ENCODE measurements around the gene DUSP1. TPM values are rescaled to one million over a fixed set of nuclear protein-coding genes. Genes with fewer than 3 reads are reported as not detected.
"Not testable (repeated sequence)": the region's sequence is repeated elsewhere in the genome, so short reads cannot be mapped to it uniquely, and the experiment has no call there.

Gene DUSP1
- total RNA-seq, 1 experiment from 2014 or later = 38.1 TPM

DNA sequence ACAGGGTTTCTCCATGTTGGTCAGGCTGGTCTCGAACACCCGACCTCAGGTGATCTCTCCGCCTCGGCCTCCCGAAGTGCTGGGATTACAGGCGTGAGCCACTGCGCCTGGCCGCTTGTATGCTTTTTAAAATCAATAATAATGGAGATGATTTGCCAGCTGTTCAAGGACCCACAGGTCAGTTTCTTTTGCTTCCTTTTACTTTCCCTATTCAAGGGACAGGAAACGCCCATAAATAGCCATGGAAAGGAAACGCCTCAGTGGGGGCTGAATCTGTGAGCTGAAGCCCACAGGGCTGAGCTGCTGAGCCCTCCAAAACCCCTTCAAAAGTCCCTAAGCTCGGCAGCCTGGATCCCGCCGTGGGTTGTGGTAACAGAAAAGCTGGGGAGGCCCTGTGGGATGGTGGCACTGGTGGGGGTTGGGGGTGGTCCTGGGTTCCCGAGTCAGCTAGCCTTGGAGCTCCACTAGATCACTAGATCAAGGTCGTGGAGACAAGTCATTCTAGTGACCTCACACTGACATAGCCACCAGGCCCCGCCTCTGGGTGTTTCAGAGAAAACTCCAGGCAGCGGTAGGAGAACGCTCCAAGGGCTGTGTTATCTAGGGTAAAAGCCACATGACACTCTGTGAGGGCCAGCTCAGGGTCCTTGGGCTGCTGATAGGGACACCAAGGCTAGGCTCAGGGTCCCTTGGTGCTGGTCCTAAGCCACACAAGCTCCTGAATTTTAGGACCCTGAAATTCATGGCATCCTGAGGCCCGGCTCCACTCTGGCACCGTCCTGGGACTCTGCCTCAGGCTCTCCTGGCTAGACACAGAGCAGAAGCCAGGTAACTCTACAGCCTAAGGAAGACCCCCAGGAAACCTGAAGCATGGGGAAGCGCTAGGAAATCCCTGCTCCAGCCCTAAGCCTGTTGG is 18.0 kb upstream of the DUSP1 start:
- Mint-ChIP-seq H3K4me1 (ENCODE audit: low read depth, unreplicated experiment) (peaks cover 7% of the 10 kb centered on the region), H3K4me3 (ENCODE audit: low read depth, unreplicated experiment) (no peak overlapping the region), H3K27ac (ENCODE audit: unreplicated experiment) (no peak overlapping the region), H3K36me3 (ENCODE audit: insufficient read depth, unreplicated experiment) (no peaks in the 10 kb centered on the region), H3K9me3 (ENCODE audit: low read depth, unreplicated experiment) (no peaks in the 10 kb centered on the region), H3K27me3 (ENCODE audit: unreplicated experiment) (no peaks in the 10 kb centered on the region)
- intact Hi-C loops (cut with micrococcal nuclease; ENCODE audit: unreplicated experiment) = no loop called here
- DNase-seq = no peak
- no TSS peak for BruUV-seq (replicated peaks)
- TF ChIP-seq, protein P1, sequence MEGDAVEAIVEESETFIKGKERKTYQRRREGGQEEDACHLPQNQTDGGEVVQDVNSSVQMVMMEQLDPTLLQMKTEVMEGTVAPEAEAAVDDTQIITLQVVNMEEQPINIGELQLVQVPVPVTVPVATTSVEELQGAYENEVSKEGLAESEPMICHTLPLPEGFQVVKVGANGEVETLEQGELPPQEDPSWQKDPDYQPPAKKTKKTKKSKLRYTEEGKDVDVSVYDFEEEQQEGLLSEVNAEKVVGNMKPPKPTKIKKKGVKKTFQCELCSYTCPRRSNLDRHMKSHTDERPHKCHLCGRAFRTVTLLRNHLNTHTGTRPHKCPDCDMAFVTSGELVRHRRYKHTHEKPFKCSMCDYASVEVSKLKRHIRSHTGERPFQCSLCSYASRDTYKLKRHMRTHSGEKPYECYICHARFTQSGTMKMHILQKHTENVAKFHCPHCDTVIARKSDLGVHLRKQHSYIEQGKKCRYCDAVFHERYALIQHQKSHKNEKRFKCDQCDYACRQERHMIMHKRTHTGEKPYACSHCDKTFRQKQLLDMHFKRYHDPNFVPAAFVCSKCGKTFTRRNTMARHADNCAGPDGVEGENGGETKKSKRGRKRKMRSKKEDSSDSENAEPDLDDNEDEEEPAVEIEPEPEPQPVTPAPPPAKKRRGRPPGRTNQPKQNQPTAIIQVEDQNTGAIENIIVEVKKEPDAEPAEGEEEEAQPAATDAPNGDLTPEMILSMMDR (IDR thresholded peaks at IDR 0.05; ENCODE audit: unreplicated experiment) = no peak
- CTCF ChIA-PET = interaction anchor here (1.8 kb wide), 1 partner anchor 10 kb away, joined by 7 read pairs; no protein-coding TSS in a partner anchor

DNA sequence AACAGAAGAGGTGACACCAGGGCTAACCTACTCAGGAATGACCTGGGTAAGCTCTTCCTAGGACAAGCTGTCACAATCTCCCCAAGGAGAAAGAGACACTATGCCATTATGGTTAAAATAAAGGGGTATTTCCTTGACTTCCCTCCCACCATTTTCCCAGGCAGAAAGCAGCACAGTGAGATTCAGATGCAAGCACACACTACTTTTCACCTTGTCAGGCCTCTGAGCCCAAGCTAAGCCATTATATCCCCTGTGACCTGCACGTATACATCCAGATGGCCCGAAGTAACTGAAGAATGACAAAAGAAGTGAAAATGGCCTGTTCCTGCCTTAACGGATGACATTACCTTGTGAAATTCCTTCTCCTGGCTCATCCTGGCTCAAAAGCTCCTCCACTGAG is 16.5 kb upstream of the DUSP1 start:
- H3K36me3 Mint-ChIP-seq (ENCODE audit: insufficient read depth, unreplicated experiment); H3K27ac Mint-ChIP-seq (ENCODE audit: unreplicated experiment); H3K9me3 Mint-ChIP-seq (ENCODE audit: low read depth, unreplicated experiment); H3K4me1 Mint-ChIP-seq (ENCODE audit: low read depth, unreplicated experiment); intact Hi-C loops (cut with micrococcal nuclease; ENCODE audit: unreplicated experiment); BruUV-seq (replicated peaks); H3K27me3 Mint-ChIP-seq (ENCODE audit: unreplicated experiment); H3K4me3 Mint-ChIP-seq (ENCODE audit: low read depth, unreplicated experiment); DNase-seq: not testable (repeated sequence)
- CTCF ChIA-PET = interaction anchor here (1.8 kb wide), 1 partner anchor 9 kb away, joined by 7 read pairs; no protein-coding TSS in a partner anchor

DNA sequence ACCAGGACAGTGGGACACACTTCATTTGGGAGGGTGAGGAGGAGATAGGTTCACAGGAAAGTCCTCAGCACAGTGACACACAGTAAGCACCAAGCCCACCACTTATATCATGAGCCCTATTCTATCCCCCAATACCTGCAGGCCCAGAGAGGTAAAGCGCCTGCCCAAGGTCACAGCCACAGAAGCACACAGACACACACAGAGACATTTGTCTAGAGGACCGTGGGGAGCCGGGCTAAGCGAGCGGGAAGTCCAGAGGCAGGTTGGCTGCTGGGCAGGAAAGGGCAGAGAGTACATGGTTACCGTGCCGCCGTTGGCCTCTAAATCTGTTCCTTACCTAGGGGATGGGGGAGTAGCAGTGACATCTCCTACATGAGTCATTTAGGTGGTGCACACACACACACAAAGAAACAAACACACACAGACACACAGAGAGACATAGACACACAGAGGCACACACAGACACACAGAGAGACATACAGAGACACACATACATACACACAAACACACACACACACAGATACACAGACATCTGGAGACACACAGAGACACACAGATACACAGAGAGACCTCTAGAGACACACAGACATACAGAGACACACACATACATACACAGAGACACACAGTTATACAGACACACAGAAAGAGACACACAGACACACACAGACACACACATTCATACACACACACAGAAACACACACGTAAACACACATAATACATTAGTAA is 15.9 kb upstream of the DUSP1 start:
- Mint-ChIP-seq H3K27me3 (ENCODE audit: unreplicated experiment) (no peaks in the 10 kb centered on the region), H3K36me3 (ENCODE audit: insufficient read depth, unreplicated experiment) (no peaks in the 10 kb centered on the region), H3K9me3 (ENCODE audit: low read depth, unreplicated experiment) (no peaks in the 10 kb centered on the region), H3K27ac (ENCODE audit: unreplicated experiment) (no peak overlapping the region), H3K4me3 (ENCODE audit: low read depth, unreplicated experiment) (no peak overlapping the region), H3K4me1 (ENCODE audit: low read depth, unreplicated experiment) (peaks cover under 1% of the 10 kb centered on the region)
- no peak for DNase-seq
- BruUV-seq (replicated peaks) = no TSS peak
- CTCF ChIA-PET = no interaction called here
- intact Hi-C loops (cut with micrococcal nuclease; ENCODE audit: unreplicated experiment) = no loop called here
- TF ChIP-seq, protein P1 (IDR thresholded peaks at IDR 0.05; ENCODE audit: unreplicated experiment) = no peak

DNA sequence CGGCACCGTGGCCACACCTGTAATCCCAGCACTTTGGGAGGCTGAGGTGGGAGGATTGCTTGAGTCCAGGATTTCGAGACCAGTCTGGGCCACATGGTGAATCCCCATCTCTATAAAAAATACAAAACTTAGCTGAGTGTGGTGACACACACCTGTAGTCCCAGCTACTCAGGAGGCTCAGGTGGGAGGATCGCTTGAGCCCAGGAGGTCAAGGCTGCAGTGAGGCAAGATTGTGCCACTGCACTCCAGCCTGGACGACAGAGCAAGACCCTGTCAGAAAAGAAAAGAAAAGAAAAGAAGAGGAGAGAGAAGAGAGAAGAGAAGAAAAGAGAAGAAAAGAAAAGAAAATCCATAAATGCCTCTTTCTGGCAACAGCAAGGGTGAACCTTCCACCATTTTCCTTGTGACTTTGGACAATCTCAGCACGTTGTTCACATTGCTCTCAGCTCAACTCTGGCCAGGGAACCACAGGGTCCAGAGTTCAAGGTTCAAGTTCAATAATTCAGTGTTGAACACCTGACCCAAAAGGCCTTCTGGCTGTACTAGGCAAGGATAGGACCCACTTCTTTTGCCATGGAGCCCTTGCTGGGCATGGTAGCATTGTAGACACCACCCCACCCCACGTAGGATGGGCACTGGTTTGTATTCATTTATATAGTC is 14.6 kb upstream of the DUSP1 start:
- no peaks in the 10 kb centered on the region for H3K9me3 Mint-ChIP-seq (ENCODE audit: low read depth, unreplicated experiment)
- CTCF ChIA-PET = interaction anchor here (0.7 to 1.1 kb wide), 2 partner anchors 13 to 389 kb away, joined by 4 to 6 read pairs; no protein-coding TSS in a partner anchor
- no TSS peak for BruUV-seq (replicated peaks)
- no peaks in the 10 kb centered on the region for H3K36me3 Mint-ChIP-seq (ENCODE audit: insufficient read depth, unreplicated experiment)
- intact Hi-C loops (cut with micrococcal nuclease; ENCODE audit: unreplicated experiment) = no loop called here
- H3K4me1 Mint-ChIP-seq (ENCODE audit: low read depth, unreplicated experiment) = peaks cover 7% of the 10 kb centered on the region
- H3K27ac Mint-ChIP-seq (ENCODE audit: unreplicated experiment) = no peak overlapping the region
- no peaks in the 10 kb centered on the region for H3K27me3 Mint-ChIP-seq (ENCODE audit: unreplicated experiment)
- TF ChIP-seq, protein P1 (IDR thresholded peaks at IDR 0.05; ENCODE audit: unreplicated experiment) = no peak
- DNase-seq = no peak
- no peak overlapping the region for H3K4me3 Mint-ChIP-seq (ENCODE audit: low read depth, unreplicated experiment)

DNA sequence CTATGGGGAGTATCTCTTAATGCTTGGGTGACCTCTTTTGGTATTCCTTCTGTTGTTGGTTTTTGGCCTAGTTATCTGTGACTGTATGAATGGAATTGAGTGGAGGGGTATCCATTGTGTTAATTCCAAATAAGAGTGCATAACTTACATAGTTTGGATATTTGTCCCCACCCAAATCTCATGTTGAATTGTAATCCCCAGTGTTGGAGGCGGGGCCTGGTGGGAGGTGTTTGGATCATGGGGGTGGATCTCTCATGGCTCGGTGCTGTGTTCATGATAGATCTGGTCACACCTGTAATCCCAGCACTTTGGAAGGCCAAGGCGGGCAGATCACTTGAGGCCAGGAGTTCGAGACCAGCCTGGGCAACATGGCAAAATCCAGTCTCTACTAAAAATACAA is 13.2 kb upstream of the DUSP1 start:
- H3K9me3 Mint-ChIP-seq (ENCODE audit: low read depth, unreplicated experiment); H3K27me3 Mint-ChIP-seq (ENCODE audit: unreplicated experiment); H3K36me3 Mint-ChIP-seq (ENCODE audit: insufficient read depth, unreplicated experiment); DNase-seq; BruUV-seq (replicated peaks); H3K4me1 Mint-ChIP-seq (ENCODE audit: low read depth, unreplicated experiment); H3K4me3 Mint-ChIP-seq (ENCODE audit: low read depth, unreplicated experiment); H3K27ac Mint-ChIP-seq (ENCODE audit: unreplicated experiment); intact Hi-C loops (cut with micrococcal nuclease; ENCODE audit: unreplicated experiment): not testable (repeated sequence)
- CTCF ChIA-PET = interaction anchor here (0.8 kb wide), 1 partner anchor 13 kb away, joined by 4 read pairs; the partner anchor contains the start of gene DUSP1

DNA sequence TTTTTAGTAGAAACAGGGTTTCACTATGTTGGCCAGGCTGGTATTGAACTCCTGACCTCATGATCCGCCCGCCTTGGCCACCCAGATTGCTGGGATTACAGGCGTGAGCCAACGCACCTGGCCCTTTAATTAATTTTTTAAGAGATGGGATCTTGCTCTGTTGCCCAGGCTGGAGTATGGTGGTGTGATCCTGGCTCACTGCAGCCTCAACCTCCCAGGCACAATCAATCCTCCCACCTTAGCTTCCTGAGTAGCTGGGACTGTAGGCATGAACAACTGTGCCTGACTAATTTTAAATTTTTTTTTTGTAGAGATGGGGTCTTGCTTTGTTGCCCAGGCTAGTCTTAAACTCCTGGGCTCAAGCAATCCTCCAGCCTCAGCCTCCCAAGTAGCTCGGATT is 12.3 kb upstream of the DUSP1 start:
- BruUV-seq (replicated peaks); DNase-seq; H3K36me3 Mint-ChIP-seq (ENCODE audit: insufficient read depth, unreplicated experiment); H3K4me3 Mint-ChIP-seq (ENCODE audit: low read depth, unreplicated experiment); H3K27ac Mint-ChIP-seq (ENCODE audit: unreplicated experiment); H3K27me3 Mint-ChIP-seq (ENCODE audit: unreplicated experiment); H3K9me3 Mint-ChIP-seq (ENCODE audit: low read depth, unreplicated experiment): not testable (repeated sequence)
- H3K4me1 Mint-ChIP-seq (ENCODE audit: low read depth, unreplicated experiment) = peaks cover 15% of the 10 kb centered on the region
- CTCF ChIA-PET = interaction anchor here (0.8 to 1.3 kb wide), 2 partner anchors 12 to 17 kb away, joined by 3 to 4 read pairs; partner anchors contain the start of gene DUSP1
- intact Hi-C loops (cut with micrococcal nuclease; ENCODE audit: unreplicated experiment) = loop anchor here (2.0 kb wide), 1 partner anchor 23 kb away; no protein-coding TSS in a partner anchor

Measured in Calu3 (cell line).